Breast epithelium (tissue), 3 donors: ENCODE measurements around the gene PRPH.

ENCODE experiments used
- CTCF ChIP-seq, 3 donors: fragments of 450-650 bp; IDR thresholded peaks; one replicate each; pipeline ENCODE4 v1.5.1; 2016 to 2017; ENCODE audit warnings: antibody characterized with exemption in 3 of 3, mild to moderate bottlenecking in 3 of 3, moderate library complexity in 3 of 3
- POLR2A ChIP-seq: fragments of 450-650 bp; IDR thresholded peaks from one replicate; pipeline ENCODE4 v1.6.1; 2016; ENCODE audit warnings: antibody characterized with exemption, mild to moderate bottlenecking, moderate library complexity

- TF ChIP-seq CTCF (IDR thresholded peaks at IDR 0.05) (no peak), POLR2A (no peak)
Observed at GRCh38 chr12:49334681-49335080, 39.7 kb downstream of the PRPH start.
